IMR-90 (cell line): ENCODE measurements around the gene PPP1R16B. TPM values are rescaled to one million over a fixed set of nuclear protein-coding genes. Genes with fewer than 3 reads are reported as not detected.

ENCODE experiments used
- ATAC-seq: fragments of 200-7000 bp; cut with Tn5 transposase; 2 replicates; pipeline ENCODE4 v1.9.1; 2020; ENCODE audit warnings: low read depth, mild to moderate bottlenecking, moderate library complexity
- BruUV-seq: library from RNA; stranded (reverse); fragments of 400-500 nt; replicated peaks from 2 replicates; lab custom pipeline; 2021; lab: Mats Ljungman, UMichigan
- CTCF ChIA-PET: fragments of 300-600 bp; formaldehyde crosslinking; extraction: SDS; loops from one replicate; lab custom pipeline; 2021; ENCODE audit warnings: antibody characterized with exemption; lab: Yijun Ruan, JAX
- POLR2A ChIA-PET: fragments of 300-600 bp; sonication (Branson Sonifier 250); formaldehyde crosslinking; loops from one replicate; lab custom pipeline; 2022; ENCODE audit warnings: antibody characterized with exemption; ENCODE audit not compliant: unreplicated experiment; lab: Charles Lee
- DNase-seq: peaks from one replicate; pipeline ENCODE4 v3.0.0; 2013
- H2AFZ ChIP-seq: replicated peaks from 2 replicates; pipeline ENCODE3; 2013; ENCODE audit warnings: low read length, mild to moderate bottlenecking; ENCODE audit not compliant: poor library complexity
- H2AK5ac ChIP-seq: 2 replicates; pipeline ENCODE4 v1.6.1; 2013; ENCODE audit warnings: low read depth, low read length, inconsistent platforms
- H2AK9ac ChIP-seq: replicated peaks from 2 replicates; pipeline ENCODE3; 2013; ENCODE audit warnings: mild to moderate bottlenecking, low read depth, low read length, moderate library complexity; ENCODE audit not compliant: poor library complexity
- H2BK120ac ChIP-seq: 2 replicates; pipeline ENCODE4 v1.6.1; 2013; ENCODE audit warnings: low read depth, low read length, inconsistent platforms
- H2BK15ac ChIP-seq: 3 replicates; pipeline ENCODE4 v1.6.1; 2013; ENCODE audit warnings: low read depth, low read length, inconsistent platforms
- H2BK20ac ChIP-seq: 2 replicates; pipeline ENCODE4 v1.6.1; 2013; ENCODE audit warnings: low read depth, mild to moderate bottlenecking, inconsistent platforms, low read length, moderate library complexity
- H2BK5ac ChIP-seq: 2 replicates; pipeline ENCODE4 v1.6.1; 2013; ENCODE audit warnings: mild to moderate bottlenecking, low read depth, low read length, inconsistent platforms; ENCODE audit not compliant: poor library complexity, severe bottlenecking
- H3K14ac ChIP-seq: replicated peaks from 2 replicates; pipeline ENCODE4 v1.6.1; 2013; ENCODE audit warnings: low read depth, low read length, inconsistent platforms
- H3K18ac ChIP-seq: 2 replicates; pipeline ENCODE4 v1.6.1; 2013; ENCODE audit warnings: low read depth, low read length, control low read depth
- H3K23ac ChIP-seq: 2 replicates; pipeline ENCODE4 v1.6.1; 2013; ENCODE audit warnings: low read depth, low read length, inconsistent platforms
- H3K27ac ChIP-seq: 2 replicates; pipeline ENCODE4 v1.5.1; 2013; ENCODE audit warnings: mild to moderate bottlenecking, control low read depth, low read length; ENCODE audit not compliant: insufficient read depth
- H3K27me3 ChIP-seq: 2 replicates; pipeline ENCODE4 v1.6.1; 2013; ENCODE audit warnings: low read length; ENCODE audit not compliant: control insufficient read depth, insufficient read depth
- H3K36me3 ChIP-seq: 2 replicates; pipeline ENCODE4 v1.6.1; 2013; ENCODE audit warnings: low read length, mixed read lengths; ENCODE audit not compliant: control insufficient read depth, insufficient read depth
- H3K4ac ChIP-seq: 2 replicates; pipeline ENCODE4 v1.6.1; 2013; ENCODE audit warnings: low read depth, low read length, inconsistent platforms
- H3K4me1 ChIP-seq: 2 replicates; pipeline ENCODE4 v1.6.1; 2013; ENCODE audit warnings: low read length, mixed read lengths; ENCODE audit not compliant: control insufficient read depth, insufficient read depth
- H3K4me2 ChIP-seq: 2 replicates; pipeline ENCODE4 v1.6.1; 2013; ENCODE audit warnings: low read depth, mild to moderate bottlenecking, control low read depth, low read length, moderate library complexity
- H3K4me3 ChIP-seq: 2 replicates; pipeline ENCODE4 v1.5.1; 2013; ENCODE audit warnings: low read depth, mild to moderate bottlenecking, control low read depth, low read length, moderate library complexity; ENCODE audit not compliant: insufficient read depth
- H3K56ac ChIP-seq: 2 replicates; pipeline ENCODE4 v1.6.1; 2013; ENCODE audit warnings: low read length, inconsistent platforms; ENCODE audit not compliant: insufficient read depth; ENCODE audit errors: extremely low read depth
- H3K79me1 ChIP-seq, 2 experiments: 2 replicates each; pipeline ENCODE4 v1.6.1; 2013; ENCODE audit warnings: low read length in 2 of 2, inconsistent platforms in 1 of 2, low read depth in 1 of 2
- H3K9ac ChIP-seq: 2 replicates; pipeline ENCODE4 v1.6.1; 2013; ENCODE audit warnings: low read depth, low read length, control low read depth
- H3K9me1 ChIP-seq: 2 replicates; pipeline ENCODE4 v1.6.1; 2013; ENCODE audit warnings: low read length, inconsistent platforms; ENCODE audit not compliant: insufficient read depth
- H3K9me3 ChIP-seq: 2 replicates; pipeline ENCODE4 v1.6.1; 2013; ENCODE audit warnings: low read length; ENCODE audit not compliant: control insufficient read depth, insufficient read depth
- H4K20me1 ChIP-seq: 2 replicates; pipeline ENCODE4 v1.6.1; 2013; ENCODE audit warnings: low read length, inconsistent platforms; ENCODE audit not compliant: insufficient read depth
- H4K5ac ChIP-seq: 2 replicates; pipeline ENCODE4 v1.6.1; 2013; ENCODE audit warnings: mild to moderate bottlenecking, low read depth, low read length, control low read depth
- H4K8ac ChIP-seq, 2 experiments: 2 replicates each; pipeline ENCODE4 v1.6.1; 2013; ENCODE audit warnings: low read depth in 2 of 2, low read length in 2 of 2, control low read depth in 1 of 2, inconsistent platforms in 1 of 2
- H4K91ac ChIP-seq: 2 replicates; pipeline ENCODE4 v1.6.1; 2013; ENCODE audit warnings: low read depth, low read length, inconsistent platforms; ENCODE audit not compliant: insufficient read depth
- BHLHE40 ChIP-seq: fragments of 150-350 bp; IDR thresholded peaks from 2 replicates; pipeline ENCODE4 v1.6.1; 2016; ENCODE audit warnings: mild to moderate bottlenecking, low read depth, low read length
- CTCF ChIP-seq: conservative IDR thresholded peaks from 2 replicates; pipeline ENCODE4 v1.5.1; 2012; ENCODE audit warnings: mild to moderate bottlenecking, low read depth, low read length, improper control_type of control experiment
- POLR2A ChIP-seq: IDR thresholded peaks from 2 replicates; pipeline ENCODE4 v1.6.1; 2012; ENCODE audit warnings: mild to moderate bottlenecking, low read depth, low read length
- RAD21 ChIP-seq: IDR thresholded peaks from 2 replicates; pipeline ENCODE4 v1.6.1; 2012; ENCODE audit warnings: low read length, improper control_type of control experiment
- RFX5 ChIP-seq: IDR thresholded peaks from 2 replicates; pipeline ENCODE4 v1.8.0; 2012; ENCODE audit warnings: low read depth, mild to moderate bottlenecking, low read length, moderate library complexity
- WGBS, 2 experiments: methylation state at CpG; one replicate each; pipeline versions ENCODE4 v1.1.5 to v1.1.7; 2013; ENCODE audit warnings: missing lambda C conversion rate in 2 of 2; ENCODE audit not compliant: insufficient read length in 1 of 2; ENCODE audit errors: extremely low coverage in 2 of 2; 5-methylcytosine and 5-hydroxymethylcytosine counted together
- dilution Hi-C: fragments of 300-500 bp; cut with HindIII; formaldehyde crosslinking; loops from one replicate; pipeline ENCODE4 v1.14.3; 2018; ENCODE audit warnings: low sequenced_read_pairs; ENCODE audit not compliant: unreplicated experiment
- in situ Hi-C: fragments of 300-500 bp; cut with MboI; formaldehyde crosslinking; loops from 3 replicates; pipeline ENCODE4 v1.14.3; 2019; ENCODE audit warnings: low sequenced_read_pairs, inconsistent platforms, mixed read lengths
- intact Hi-C: fragments of 100-400 bp; cut with micrococcal nuclease; formaldehyde crosslinking; loops from 2 replicates; pipeline ENCODE4 v1.10.0; 2022
- polyA plus RNA-seq, 3 experiments: library from polyadenylated mRNA; depleted of rRNA; stranded (reverse); fragments of >200 nt; gene quantifications; 2 replicates each; pipeline ENCODE4 v1.2.3, GENCODE V29; 2012; ENCODE audit warnings: low replicate concordance in 1 of 3
- total RNA-seq: library from RNA; depleted of rRNA; stranded (reverse); fragments of >200 nt; gene quantifications from 2 replicates; pipeline ENCODE4 v1.2.3, GENCODE V29; 2012

PPP1R16B gene
- total and polyA plus RNA-seq, 2 of the 4 experiments (the other 2 are of a cell fraction), result not detected

DNA sequence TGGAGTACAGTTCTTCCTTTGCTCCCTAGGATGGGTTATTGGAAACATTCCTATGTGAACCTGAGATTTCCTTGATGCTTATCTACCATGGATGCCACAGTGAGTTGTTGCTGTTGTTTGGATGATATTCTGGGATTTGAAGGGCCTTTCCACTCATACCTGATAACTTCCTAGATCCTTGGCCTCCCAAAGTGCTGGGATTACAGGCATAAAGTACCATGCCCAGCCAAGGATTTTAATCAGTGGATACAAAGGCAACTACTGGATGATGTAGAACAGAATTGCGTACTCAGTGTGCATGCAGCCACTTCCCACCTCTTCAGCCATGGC lies 20.0 kb downstream of the PPP1R16B start:
- POLR2A ChIA-PET, result no interaction called here

More for the DNA sequence above, 20.0 kb downstream of the PPP1R16B start:
- Histone ChIP-seq H4K91ac (no peak overlapping the region), H4K20me1 (no peaks in the 10 kb centered on the region), H2BK5ac (no peak overlapping the region), H3K4me2 (no peak overlapping the region), H3K23ac (no peak overlapping the region), H3K18ac (no peak overlapping the region), H2BK20ac (no peak overlapping the region), H3K27ac (no peak overlapping the region), H3K36me3 (no peaks in the 10 kb centered on the region), H2BK15ac (no peak overlapping the region), H4K8ac (no peak overlapping the region), H3K9me1 (no peaks in the 10 kb centered on the region), H3K4me3 (no peak overlapping the region), H3K4ac (no peak overlapping the region), H3K56ac (no peak overlapping the region), H3K27me3 (peaks cover 10% of the 10 kb centered on the region), H3K9ac (no peak overlapping the region), H2AK5ac (no peak overlapping the region), H4K5ac (no peak overlapping the region), H2BK120ac (no peak overlapping the region), H2AFZ (no peak overlapping the region), H2AK9ac (no peak overlapping the region), H3K9me3 (no peaks in the 10 kb centered on the region), H3K14ac (no peak overlapping the region), H3K4me1 (no peaks in the 10 kb centered on the region), H3K79me1 (no peaks in the 10 kb centered on the region)
- no TSS peak for BruUV-seq
- TF ChIP-seq RAD21 (no peak), BHLHE40 (no peak), CTCF (no peak), POLR2A (no peak), RFX5 (no peak)
- ATAC-seq (no peak), DNase-seq (no peak)
- in situ Hi-C loops, result loop anchor here (25.0 kb wide), 1 partner anchor 88 kb away; the partner anchor contains the start of gene ACTR5
- dilution Hi-C loops, result no loop called here
- intact Hi-C loops, result no loop called here
- WGBS, 2 experiments, result no CpG with 5 or more reads among the region's 1 CpG
- CTCF ChIA-PET, result no interaction called here
